ENCODE results near the gene ZFP57. TPM values are rescaled to one million over a fixed set of nuclear protein-coding genes. Genes with fewer than 3 reads are reported as not detected.

Gene ZFP57
- total RNA-seq, result not detected

DNA sequence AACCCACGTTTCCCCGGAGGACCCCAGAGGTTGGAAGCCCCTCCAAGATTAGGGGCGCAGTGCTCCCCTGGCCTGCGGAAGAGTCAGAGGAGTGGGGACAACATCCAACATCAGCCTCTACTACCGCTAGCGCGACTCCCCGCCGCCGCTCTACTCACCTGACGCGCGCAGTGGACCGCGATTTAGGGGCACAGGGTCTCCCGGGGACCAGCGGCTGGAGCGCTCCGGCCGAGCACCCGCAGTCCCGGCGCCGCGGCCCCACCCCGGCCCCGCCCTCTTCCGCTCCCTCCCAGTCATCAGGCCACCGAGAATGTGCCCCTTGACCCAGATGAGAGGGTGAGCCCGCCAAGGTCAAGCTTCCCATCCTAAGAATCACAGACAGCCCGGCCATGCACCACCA, at the start of gene ZFP57:
Gene ZFP57, minus strand, starts transcription at position 249 of the 400 bp plus-strand sequence. CDS start 4,149 bp downstream, outside the sequence.
- intact Hi-C loops (cut with DNase I), result no loop called here
- no peak for ATAC-seq
- no peak for DNase-seq (ENCODE audit: low spot score)

DNA sequence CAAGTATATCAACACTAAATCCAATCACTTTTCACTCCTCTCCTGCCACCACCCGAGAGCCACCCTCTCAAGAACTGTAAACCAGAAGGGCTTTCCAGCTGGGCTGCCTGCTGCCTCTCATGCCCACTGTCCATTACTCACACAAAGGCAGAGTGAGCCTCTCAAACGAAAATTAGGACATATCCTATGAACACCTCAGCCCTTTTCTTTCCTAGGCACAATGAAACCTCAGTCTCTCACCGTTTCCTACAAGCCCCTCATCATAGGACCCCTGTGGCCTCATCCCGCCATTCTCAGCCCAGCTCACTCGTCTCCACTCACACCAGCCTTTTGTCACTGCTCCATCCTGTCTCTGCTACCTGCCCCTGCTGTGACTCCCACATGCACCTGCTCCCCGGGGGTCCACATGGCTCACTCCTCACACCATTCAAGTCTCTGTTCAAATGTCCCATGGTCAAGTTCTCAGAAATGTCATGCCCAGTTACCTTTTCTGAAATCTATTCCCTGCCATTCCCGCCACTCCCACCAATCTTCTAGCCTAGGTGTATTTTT, 49.7 kb upstream of the ZFP57 start:
- intact Hi-C loops (cut with DNase I), result no loop called here
- ATAC-seq (no peak), DNase-seq (ENCODE audit: low spot score) (no peak)

DNA sequence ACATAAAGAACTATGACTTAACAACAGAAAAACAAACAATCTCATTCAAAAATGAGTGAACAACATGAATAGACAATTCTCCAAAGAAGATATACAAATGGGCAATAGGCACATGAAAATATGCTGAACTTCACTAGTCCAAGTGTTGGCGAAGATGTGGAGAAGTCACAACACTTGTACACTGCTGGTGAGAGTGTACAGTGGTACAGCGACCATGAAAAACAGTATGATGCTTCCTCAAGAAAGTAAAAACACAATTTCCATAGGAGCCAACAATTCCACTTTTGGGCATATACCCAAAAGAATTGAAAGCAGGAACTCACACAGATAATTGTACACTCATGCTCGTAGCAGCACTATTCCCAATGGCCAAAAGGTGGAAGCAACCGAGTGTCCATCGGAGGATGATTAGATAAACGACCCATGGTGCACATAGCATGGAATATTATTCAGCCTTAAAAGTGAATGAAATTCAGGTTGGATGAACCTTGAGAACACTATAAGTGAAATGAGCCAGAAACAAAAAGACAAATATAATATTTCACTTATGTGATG, 48.9 kb upstream of the ZFP57 start:
- ATAC-seq (no peak), DNase-seq (ENCODE audit: low spot score) (no peak)
- intact Hi-C loops (cut with DNase I), result no loop called here

DNA sequence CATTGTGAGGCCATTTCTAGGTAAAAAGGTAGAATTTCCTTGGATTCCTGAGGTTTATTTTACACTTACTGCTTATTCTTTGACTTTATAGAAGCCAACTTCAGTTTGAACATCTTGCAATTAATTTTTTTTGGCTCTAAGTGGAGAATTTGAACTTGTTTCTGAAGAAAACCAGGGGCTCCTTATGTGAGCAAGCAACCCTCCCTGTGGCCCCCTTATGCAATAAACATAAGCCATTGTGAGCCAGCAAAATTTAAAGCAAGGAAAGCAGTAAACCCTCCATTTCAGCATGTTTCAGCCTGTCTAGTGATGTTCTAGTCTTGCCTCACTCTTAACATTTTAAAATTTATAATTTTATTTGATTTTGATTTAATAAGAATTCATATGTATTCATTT, 47.9 kb upstream of the ZFP57 start:
- ATAC-seq (no peak), DNase-seq (ENCODE audit: low spot score) (no peak)
- intact Hi-C loops (cut with DNase I), result no loop called here

DNA sequence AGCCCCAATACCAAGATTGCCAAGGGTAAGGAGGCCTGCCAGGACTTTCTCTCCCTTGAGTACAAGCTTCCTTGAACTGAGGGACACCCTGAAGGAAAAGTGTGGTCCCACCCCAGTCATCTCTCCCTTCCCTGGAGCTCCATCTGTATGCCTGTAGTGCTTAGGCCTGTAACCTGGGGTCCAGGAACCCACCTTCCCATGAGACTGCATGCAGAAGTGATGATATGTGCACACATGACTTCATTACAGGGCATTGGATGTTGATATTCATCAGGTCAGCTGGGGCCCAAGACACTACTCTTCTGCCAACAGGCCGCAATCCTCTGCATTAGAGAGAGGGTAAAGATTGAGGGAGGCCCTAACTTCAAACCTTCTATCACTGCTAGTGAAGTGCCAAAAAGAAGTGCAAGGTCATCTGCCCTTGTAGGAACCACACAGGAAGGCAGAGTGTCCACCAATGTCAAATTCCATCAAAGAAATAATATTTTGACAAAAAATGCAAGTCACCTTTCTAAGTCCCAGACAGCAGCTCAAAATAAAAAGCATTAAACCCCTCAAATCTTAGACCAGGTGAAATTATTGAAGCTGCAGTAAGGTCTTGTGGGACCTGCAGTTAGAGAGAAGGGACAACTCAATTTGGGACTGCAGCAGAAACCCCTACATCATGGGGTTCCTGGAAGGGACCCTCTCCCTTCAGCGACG, 47.4 kb upstream of the ZFP57 start:
- DNase-seq (ENCODE audit: low spot score) (no peak), ATAC-seq (no peak)
- intact Hi-C loops (cut with DNase I), result no loop called here

DNA sequence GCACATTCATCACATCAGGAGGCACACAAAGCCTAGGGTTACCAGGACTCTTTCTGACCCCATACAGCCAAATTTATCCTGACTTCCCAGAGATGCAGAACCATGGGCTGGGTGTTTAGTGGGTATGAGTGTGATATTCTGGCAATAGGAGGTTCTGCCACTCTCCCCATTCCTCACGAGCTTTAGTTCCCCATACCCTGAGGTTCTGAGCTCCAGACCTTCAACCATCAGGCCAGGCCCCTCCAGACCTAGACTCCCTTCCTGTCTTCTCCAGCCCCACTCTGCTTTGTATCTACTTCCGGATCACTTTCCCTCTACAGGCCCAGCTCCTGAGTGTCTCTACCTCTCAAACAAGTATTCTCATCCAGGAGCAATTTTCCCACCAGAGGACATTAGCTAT, 46.7 kb upstream of the ZFP57 start:
- ATAC-seq (no peak), DNase-seq (ENCODE audit: low spot score) (no peak)
- intact Hi-C loops (cut with DNase I), result no loop called here

DNA sequence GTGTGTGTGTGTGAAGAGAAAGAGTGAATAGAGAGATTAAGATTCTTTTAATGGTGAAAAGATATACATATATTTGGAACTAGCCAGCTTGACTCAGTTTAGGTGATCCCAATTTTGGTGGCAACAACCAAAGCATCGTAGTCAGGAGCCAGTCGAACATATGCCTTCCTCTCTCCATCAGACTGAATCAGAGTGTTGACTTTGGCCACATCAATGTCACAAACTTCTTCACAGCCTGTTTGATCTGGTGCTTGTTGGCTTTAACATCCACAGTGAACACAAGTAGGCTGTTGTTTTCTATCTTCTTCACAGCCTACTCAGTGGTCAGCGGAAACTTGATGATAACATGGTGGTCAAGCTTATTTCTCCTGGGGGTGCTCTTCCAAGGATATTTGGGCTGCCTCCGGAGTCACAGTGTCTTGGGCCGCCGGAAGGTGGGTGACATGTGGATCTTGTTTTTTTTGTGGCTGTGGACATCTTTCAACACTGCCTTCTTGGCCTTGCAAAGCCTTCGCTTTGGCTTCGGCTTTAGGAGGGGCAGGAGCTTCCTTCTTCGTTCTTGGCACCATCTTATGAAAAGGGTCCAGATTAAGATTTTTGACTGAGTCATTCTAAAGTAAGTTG, 45.7 kb upstream of the ZFP57 start:
- ATAC-seq (no peak), DNase-seq (ENCODE audit: low spot score) (no peak)
- intact Hi-C loops (cut with DNase I), result no loop called here

DNA sequence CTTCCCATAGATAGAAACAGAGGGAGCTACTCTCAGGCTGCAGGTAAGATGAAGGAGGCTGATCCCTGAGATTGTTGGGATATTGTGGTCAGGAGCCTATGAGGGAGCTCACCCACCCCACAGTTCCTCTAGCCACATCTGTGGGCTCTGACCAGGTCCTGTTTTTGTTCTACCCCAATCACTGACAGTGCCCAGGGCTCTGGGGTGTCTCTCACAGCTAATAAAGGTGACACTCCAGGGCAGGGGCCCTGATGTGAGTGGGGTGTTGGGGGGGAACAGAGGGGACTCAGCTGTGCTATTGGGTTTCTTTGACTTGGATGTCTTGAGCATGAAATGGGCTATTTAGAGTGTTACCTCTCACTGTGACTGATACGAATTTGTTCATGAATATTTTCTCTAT, 45.0 kb upstream of the ZFP57 start:
- DNase-seq (ENCODE audit: low spot score) (no peak), ATAC-seq (no peak)
- intact Hi-C loops (cut with DNase I), result no loop called here

DNA sequence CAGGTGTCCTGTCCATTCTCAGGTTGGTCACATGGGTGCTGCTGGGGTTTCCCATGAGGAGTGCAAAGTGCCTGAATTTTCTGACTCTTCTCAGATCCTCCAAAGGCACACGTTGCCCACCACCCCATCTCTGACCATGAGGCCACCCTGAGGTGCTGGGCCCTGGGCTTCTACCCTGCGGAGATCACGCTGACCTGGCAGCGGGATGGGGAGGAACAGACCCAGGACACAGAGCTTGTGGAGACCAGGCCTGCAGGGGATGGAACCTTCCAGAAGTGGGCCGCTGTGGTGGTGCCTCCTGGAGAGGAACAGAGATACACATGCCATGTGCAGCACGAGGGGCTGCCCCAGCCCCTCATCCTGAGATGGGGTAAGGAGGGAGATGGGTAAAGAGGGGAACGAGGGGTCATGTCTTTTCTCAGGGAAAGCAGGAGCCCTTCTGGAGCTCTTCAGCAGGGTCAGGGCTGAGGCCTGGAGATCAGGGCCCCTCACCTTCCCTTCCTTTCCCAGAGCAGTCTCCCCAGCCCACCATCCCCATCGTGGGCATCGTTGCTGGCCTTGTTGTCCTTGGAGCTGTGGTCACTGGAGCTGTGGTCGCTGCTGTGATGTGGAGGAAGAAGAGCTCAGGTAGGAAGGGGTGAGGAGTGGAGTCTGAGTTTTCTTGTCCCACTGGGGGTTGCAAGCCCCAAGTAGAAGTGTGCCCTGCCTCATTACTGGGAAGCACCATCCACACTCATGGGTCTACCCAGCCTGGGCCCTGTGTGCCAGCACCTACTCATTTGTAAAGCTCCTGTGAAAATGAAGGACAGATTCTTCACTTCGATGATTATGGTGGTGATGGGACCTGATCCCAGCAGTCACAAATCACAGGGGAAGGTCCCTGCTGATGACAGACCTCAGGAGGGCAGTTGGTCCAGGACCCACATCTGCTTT, 44.3 kb upstream of the ZFP57 start:
- DNase-seq (ENCODE audit: low spot score) (no peak), ATAC-seq (no peak)
- intact Hi-C loops (cut with DNase I), result no loop called here

DNA sequence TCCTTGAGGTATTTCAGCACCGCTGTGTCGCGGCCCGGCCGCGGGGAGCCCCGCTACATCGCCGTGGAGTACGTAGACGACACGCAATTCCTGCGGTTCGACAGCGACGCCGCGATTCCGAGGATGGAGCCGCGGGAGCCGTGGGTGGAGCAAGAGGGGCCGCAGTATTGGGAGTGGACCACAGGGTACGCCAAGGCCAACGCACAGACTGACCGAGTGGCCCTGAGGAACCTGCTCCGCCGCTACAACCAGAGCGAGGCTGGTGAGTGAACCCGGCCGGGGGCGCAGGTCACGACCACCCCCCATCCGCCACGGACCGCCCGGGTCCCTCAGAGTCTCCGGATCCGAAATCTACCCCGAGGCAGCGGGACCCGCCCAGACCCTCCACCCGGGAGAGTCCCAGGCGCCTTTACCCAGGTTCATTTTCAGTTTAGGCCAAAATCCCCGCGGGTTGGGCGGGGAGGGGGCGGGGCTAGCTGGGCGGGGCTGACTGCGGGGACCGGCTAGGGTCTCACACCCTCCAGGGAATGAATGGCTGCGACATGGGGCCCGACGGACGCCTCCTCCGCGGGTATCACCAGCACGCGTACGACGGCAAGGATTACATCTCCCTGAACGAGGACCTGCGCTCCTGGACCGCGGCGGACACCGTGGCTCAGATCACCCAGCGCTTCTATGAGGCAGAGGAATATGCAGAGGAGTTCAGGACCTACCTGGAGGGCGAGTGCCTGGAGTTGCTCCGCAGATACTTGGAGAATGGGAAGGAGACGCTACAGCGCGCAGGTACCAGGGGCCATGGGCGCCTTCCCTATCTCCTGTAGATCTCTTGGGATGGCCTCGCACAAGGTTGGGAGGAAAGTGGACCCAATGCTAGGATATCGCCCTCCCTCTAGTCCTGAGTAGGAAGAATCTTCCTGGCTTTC, 43.0 kb upstream of the ZFP57 start:
- peak; percentile 76 for ATAC-seq
- DNase-seq (ENCODE audit: low spot score), result peak; percentile 72
- intact Hi-C loops (cut with DNase I), result no loop called here

DNA sequence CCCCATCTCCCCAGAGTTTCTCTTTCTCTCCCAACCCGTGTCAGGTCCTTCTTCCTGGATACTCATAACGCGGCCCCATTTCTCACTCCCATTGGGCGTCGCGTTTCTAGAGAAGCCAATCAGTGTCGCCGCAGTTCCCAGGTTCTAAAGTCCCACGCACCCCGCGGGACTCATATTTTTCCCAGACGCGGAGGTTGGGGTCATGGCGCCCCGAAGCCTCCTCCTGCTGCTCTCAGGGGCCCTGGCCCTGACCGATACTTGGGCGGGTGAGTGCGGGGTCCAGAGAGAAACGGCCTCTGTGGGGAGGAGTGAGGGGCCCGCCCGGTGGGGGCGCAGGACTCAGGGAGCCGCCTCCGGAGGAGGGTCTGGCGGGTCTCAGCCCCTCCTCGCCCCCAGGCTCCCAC, 42.3 kb upstream of the ZFP57 start, which contains the start of gene HLA-F:
Gene HLA-F, plus strand, starts transcription at position 173 of the 404 bp plus-strand sequence. Its CDS starts 30 bp downstream, at position 203.
- DNase-seq (ENCODE audit: low spot score), result peak; percentile 88
- intact Hi-C loops (cut with DNase I), result no loop called here

DNA sequence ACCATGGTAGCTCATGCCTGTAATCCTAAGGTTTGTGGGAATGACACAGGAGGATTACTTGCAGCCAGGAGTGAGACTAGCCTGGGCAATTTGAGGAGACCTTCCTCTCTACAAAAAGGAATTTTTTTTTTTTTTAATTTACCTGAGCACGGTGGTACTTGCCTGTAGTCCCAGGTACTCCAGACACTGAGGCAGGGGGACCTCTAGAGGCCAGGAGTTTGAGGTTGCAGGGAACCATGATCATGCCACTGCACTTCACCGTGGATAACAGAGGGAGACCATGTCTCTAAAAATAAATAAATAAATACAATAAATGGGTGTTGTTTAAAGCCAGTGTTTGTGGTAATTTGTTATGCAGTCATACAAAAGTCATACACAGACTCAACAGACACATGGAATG, 39.9 kb upstream of the ZFP57 start:
- DNase-seq (ENCODE audit: low spot score) (no peak), ATAC-seq (no peak)
- intact Hi-C loops (cut with DNase I), result no loop called here

More for the DNA sequence above, 42.3 kb upstream of the ZFP57 start, which contains the start of gene HLA-F:
- ATAC-seq, result peak; percentile 97

DNA sequence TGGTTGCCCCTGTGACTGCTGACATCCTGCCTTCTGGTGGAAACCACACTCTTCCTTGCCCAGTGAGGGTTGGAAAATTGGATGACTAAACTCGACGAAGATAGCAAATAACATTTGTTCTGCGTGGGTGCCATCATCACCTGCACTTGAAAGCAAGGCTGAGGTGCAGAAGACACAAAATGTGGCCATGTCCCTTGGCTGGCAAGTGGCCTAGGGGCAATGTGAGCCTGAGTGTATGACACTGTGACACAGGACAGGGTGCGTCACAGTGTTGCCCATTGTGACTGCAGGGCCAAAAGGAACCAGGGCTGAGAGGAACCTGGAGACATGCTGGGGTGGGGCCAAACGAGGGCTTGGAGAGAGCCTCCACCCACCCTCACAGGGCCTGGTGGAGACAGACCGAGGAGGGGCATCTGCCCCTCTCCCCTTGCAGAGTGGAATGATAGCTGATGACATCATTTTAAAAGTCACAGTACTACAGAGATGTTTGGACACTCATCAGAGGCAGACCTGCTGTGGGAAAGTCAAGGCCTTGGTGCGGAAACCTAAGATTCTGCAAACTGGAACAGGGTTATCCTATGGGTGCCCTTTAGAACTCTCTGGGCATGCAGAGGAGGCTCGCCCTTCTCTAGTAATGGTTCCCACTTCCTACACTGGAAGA, 29.5 kb upstream of the ZFP57 start:
- no peak for DNase-seq (ENCODE audit: low spot score)
- ATAC-seq, result no peak
- intact Hi-C loops (cut with DNase I), result no loop called here

DNA sequence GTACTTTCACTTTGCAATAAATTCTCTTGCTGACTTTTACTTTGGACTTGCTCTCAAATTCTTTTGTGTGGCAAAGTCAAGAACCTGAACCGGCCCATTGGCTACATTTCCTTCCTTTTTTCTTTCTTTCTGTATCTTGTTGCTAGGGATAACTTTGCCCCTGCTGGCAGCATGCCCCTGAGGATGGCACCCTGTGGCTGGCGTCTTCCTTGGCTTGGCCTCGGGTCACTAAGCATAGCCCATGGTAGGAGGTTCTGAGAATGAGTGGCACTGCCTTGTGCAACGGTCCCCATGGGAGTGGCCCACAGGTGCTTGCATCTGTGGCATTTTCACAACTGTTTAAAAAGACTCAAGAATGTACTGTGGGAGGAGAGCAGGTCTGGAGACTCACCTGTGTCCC, 28.2 kb upstream of the ZFP57 start:
- DNase-seq (ENCODE audit: low spot score) (no peak), ATAC-seq (no peak)
- intact Hi-C loops (cut with DNase I), result no loop called here

DNA sequence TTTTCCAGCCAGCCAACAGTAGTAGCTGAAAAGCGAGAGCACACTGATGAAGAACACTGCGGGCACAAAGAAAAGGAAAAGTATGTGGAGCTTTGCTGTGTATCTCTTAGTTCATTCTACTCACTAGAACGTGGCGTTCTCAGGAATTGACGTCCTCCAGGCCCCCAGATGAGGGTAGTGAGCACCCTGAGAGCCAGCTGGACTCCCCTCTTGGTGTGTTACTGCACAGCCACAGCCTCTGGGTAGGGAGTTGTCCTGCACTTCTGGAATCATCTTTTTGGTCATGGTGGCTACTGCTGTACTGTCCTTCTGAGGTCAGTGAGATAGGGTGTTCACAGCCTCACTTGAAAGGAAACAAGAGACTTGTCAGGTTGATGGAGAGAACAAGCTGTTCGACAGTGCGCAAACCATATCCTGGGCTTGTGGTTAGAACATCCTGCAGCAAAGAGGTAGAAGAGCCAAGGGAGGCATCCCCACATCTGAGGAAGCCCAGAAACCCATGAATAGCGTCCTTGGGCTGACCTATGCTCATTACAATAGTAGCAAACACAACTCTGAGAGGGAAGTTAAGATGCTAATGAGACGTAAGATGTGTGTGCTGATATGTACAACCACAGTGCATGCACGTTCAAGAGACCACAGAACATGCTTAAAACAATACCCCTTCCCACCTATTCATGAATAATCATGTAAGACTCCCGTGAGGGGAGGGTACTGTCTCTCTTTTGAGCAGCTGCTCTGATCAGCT, 27.7 kb upstream of the ZFP57 start:
- peak; percentile 26 for ATAC-seq
- no peak for DNase-seq (ENCODE audit: low spot score)
- intact Hi-C loops (cut with DNase I), result no loop called here

DNA sequence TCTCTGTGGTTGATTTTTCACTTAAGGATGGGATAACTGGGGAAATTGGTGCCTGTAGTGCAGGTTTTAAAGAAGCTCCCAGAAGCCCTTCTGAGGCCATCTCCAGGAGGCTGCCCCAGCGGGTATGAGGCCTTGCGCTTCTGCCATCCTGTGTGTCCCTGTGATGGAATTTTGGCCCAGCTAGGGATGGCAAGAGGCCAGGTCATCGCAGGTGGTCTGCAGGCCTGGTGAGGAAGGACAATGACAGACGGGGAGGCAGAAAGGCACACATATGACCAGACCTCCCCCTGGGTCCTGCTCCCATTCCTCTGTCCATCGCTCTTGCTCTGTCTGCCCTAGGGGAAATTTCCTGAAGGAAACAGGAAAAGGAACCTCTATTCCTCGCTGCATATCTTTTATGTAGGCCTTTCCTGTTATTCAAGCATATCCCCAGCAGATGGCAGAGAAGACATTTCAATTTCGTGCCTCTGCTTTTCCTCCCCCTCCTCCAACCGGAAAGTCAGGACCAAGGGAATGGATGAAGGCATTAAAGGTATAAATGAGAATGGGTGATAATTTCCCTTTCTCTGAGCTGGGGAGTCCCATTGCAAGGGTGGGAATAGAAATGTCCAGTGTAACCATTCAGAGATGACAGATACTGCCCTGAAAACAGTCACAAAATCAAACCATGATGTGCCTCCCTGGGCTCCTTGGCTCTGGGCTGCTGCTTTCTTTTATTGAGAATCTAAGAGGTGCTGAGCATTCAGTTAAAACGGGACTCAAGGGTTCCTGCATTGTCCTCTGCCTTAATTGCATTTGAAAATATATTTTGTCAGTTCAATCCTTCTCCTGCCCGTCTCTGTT, 24.7 kb upstream of the ZFP57 start:
- DNase-seq (ENCODE audit: low spot score) (no peak), ATAC-seq (peak; percentile 66)
- intact Hi-C loops (cut with DNase I), result no loop called here

All from sciatic nerve (tissue), 2 donors.